Measurements from ENCODE around the gene NFIB. TPM values are rescaled to one million over a fixed set of nuclear protein-coding genes. Genes with fewer than 3 reads are reported as not detected.
A peak's percentile ranks its signal among the peaks of the same experiment; 100 is the strongest.

Gene NFIB
- total RNA-seq, 4 donors from 2014 or later = 40.2 to 150 (median 83.7) TPM

GRCh38 chr9:14207352-14207995 is 106.5 kb downstream of the NFIB start:
- no peak for DNase-seq
- intact Hi-C loops (cut with DNase I; ENCODE audit: low total_unique reads) (no loop called here), in situ Hi-C loops (cut with MboI; ENCODE audit: low pct_ligation_motif_present in 1 of 4, low pct_unique_long_range_greater_than_20kb in 1 of 4, low sequenced_read_pairs in 3 of 4) (no loop called here)
- Histone ChIP-seq H3K36me3 (no peaks in the 10 kb centered on the region), H3K4me1 (peaks cover 3 to 64% (median 25%) of the 10 kb centered on the region in 4 donors), H3K27me3 (no peaks in the 10 kb centered on the region), H3K4me3 (no peak overlapping the region), H3K27ac (no peak overlapping the region), H3K9me3 (no peaks in the 10 kb centered on the region)
- no peak for TF ChIP-seq EP300 (IDR thresholded peaks at IDR 0.05; ENCODE audit: low read depth)
- no peak for TF ChIP-seq CTCF (IDR thresholded peaks at IDR 0.05)
- no peak for TF ChIP-seq POLR2A (IDR thresholded peaks at IDR 0.05)
- no peak for TF ChIP-seq POLR2AphosphoS5 (IDR thresholded peaks at IDR 0.05)
- WGBS, 2 donors (ENCODE audit: low coverage in 1 of 2) = 54% methylated on average over 6 of the region's 6 CpGs; no CpG with 5 or more reads in 1 of the 2 donors

DNA sequence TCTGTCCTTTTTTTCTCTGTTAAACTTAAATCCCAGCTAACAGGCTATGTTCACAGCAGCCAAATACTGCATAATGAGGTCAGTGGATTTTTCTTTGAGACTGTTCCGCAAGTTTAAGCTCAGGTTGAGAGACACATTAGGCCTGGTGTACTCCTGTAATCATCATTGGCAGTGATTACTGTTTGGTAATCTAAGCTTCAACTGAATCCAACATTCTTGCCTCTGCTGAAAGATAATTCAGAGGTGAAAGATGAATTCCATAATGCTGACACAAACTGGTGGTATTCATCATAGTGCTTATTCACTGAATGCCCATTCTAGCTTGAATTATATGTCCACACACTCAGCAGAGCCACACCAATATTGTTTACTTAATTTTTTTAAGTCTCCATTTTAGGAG is 108.5 kb downstream of the NFIB start:
- Histone ChIP-seq H3K27ac (peak overlapping the region in 3 of 4 donors; percentile 29 to 49 (median 40)), H3K27me3 (no peaks in the 10 kb centered on the region), H3K4me1 (peaks cover 4 to 48% (median 11%) of the 10 kb centered on the region in 4 donors), H3K4me3 (no peak overlapping the region), H3K9me3 (no peaks in the 10 kb centered on the region), H3K36me3 (no peaks in the 10 kb centered on the region)
- TF ChIP-seq EP300 (IDR thresholded peaks at IDR 0.05; ENCODE audit: low read depth) = no peak
- TF ChIP-seq POLR2A (IDR thresholded peaks at IDR 0.05) = no peak
- no peak for TF ChIP-seq POLR2AphosphoS5 (IDR thresholded peaks at IDR 0.05)
- TF ChIP-seq CTCF (IDR thresholded peaks at IDR 0.05) = no peak
- DNase-seq = no peak
- in situ Hi-C loops (cut with MboI; ENCODE audit: low pct_ligation_motif_present in 1 of 4, low pct_unique_long_range_greater_than_20kb in 1 of 4, low sequenced_read_pairs in 3 of 4) (no loop called here), intact Hi-C loops (cut with DNase I; ENCODE audit: low total_unique reads) (no loop called here)
- WGBS, 2 donors (ENCODE audit: low coverage in 1 of 2) = 86 to 100% methylated on average over 1 of the region's 1 CpG

DNA sequence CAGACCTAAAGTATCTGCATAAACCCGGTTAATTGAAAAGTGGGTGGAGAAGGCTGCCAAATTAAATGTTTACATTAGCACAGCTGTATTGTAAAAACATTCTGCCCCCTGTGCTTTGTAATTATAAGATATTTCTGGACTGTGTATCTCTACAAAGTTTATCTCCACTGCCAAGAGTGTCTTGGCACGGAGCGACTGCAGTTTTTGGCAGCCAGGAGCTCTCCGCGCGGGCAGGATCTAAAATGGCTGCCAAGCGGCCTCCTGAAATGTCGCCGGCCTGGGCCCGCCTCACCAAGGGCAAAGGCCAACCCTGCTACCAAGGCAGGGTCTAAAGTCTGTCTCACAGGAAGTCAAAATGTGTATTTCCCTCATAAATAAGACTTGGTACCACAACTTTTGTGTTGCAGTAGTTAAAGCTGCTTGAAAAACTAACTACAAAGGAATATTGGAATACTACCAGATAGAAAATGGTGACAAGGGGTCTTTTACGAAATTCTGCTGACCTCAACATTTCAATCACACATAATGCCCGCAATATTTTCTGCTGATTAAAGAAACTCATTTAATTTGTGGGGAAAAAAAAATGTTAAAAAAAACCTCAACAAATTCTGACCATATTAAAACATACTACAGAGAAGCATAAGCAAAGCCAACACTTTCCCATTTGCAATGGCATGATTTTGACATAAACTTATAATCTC is 110.4 kb downstream of the NFIB start:
- peak overlapping the region in 1 of 4 donors; percentile 26 for H3K4me3 ChIP-seq
- WGBS, 2 donors (ENCODE audit: low coverage in 1 of 2) = 25 to 67% methylated on average over 3 to 12 of the region's 12 CpGs

More for the DNA sequence above, 110.4 kb downstream of the NFIB start:
- Histone ChIP-seq H3K4me1 (peaks cover 4 to 55% (median 24%) of the 10 kb centered on the region in 4 donors), H3K36me3 (no peaks in the 10 kb centered on the region), H3K9me3 (no peaks in the 10 kb centered on the region), H3K27ac (peak overlapping the region; percentile 70 to 76 (median 73)), H3K27me3 (no peaks in the 10 kb centered on the region)
- TF ChIP-seq POLR2A (IDR thresholded peaks at IDR 0.05) (no peak), EP300 (IDR thresholded peaks at IDR 0.05; ENCODE audit: low read depth) (no peak), POLR2AphosphoS5 (IDR thresholded peaks at IDR 0.05) (peak in 2 of 3 donors; percentile 37 to 47), CTCF (IDR thresholded peaks at IDR 0.05) (no peak)
- in situ Hi-C loops (cut with MboI; ENCODE audit: low pct_ligation_motif_present in 1 of 4, low pct_unique_long_range_greater_than_20kb in 1 of 4, low sequenced_read_pairs in 3 of 4) = no loop called here
- intact Hi-C loops (cut with DNase I; ENCODE audit: low total_unique reads) = loop anchor here (1.0 kb wide), 1 partner anchor 38 kb away; no protein-coding TSS in a partner anchor
- DNase-seq = peak; percentile 75
